HAP-1 (cell line): ENCODE results near the gene CNN3.
A peak's percentile ranks its signal among the peaks of the same experiment; 100 is the strongest.

Experiments used
- DNase-seq, 2 experiments: peaks; one replicate each; pipeline ENCODE4 v3.0.0-alpha.2; 2016 to 2020; ENCODE audit warnings: low spot score in 2 of 2
- H3K27me3 ChIP-seq: fragments of 250-450 bp; sonication (Bioruptor Pico); 2 replicates; pipeline ENCODE4 v1.5.1; 2020; ENCODE audit warnings: low read depth, mild to moderate bottlenecking, moderate library complexity
- H3K36me3 ChIP-seq: fragments of 250-450 bp; sonication (Bioruptor Pico); replicated peaks from 2 replicates; pipeline ENCODE4 v1.5.1; 2020; ENCODE audit warnings: mild to moderate bottlenecking
- H3K4me1 ChIP-seq: fragments of 250-450 bp; sonication (Bioruptor Pico); 2 replicates; pipeline ENCODE4 v1.5.1; 2020; ENCODE audit warnings: mild to moderate bottlenecking
- H3K4me3 ChIP-seq: fragments of 250-450 bp; sonication (Bioruptor Pico); 2 replicates; pipeline ENCODE4 v1.5.1; 2020; ENCODE audit warnings: mild to moderate bottlenecking, moderate library complexity
- H3K9me3 ChIP-seq: fragments of 250-450 bp; sonication (Bioruptor Pico); 2 replicates; pipeline ENCODE4 v1.5.1; 2020; ENCODE audit warnings: mild to moderate bottlenecking, moderate library complexity
- in situ Hi-C: fragments of 300-500 bp; cut with MboI; formaldehyde crosslinking; loops from 3 replicates; pipeline ENCODE4 v1.14.3; 2020; ENCODE audit warnings: low sequenced_read_pairs, inconsistent platforms, mixed read lengths

The CNN3 gene

DNA sequence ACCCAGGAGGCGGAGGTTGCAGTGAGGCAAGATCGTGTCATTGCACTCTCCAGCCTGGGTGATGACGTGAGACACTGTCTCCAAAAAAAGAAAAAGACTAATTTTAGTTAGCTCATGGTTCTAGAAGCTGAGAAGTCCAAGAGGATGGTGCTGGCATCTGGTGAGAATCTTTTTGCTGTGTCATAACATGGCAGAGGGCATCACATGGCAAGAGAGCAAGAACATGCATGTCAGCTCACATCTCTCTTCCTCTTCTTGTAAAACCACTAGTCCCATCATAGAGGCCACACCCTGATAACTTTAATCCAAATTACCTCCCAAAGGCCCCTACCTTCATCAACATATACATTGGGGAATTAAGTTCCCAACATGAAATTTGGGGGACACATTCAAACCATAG is 13.8 kb upstream of the CNN3 start:
- Histone ChIP-seq H3K4me3 (no peak overlapping the region), H3K9me3 (no peaks in the 10 kb centered on the region), H3K27me3 (no peaks in the 10 kb centered on the region), H3K36me3 (no peaks in the 10 kb centered on the region), H3K4me1 (peaks cover 39% of the 10 kb centered on the region)
- in situ Hi-C loops, result no loop called here
- no peak for DNase-seq

- Histone ChIP-seq H3K36me3 (no peaks in the 10 kb centered on the region), H3K4me3 (no peak overlapping the region), H3K9me3 (no peaks in the 10 kb centered on the region), H3K27me3 (no peaks in the 10 kb centered on the region), H3K4me1 (peaks cover 57% of the 10 kb centered on the region)
- in situ Hi-C loops, result no loop called here
- no peak for DNase-seq
Measured at GRCh38 chr1:94937820-94938219, 10.9 kb upstream of the CNN3 start.

GRCh38 chr1:94936861-94937620 is 10.1 kb upstream of the CNN3 start:
- in situ Hi-C loops, result no loop called here
- peak; percentile 61 to 100 for DNase-seq
- H3K4me1 ChIP-seq, result peaks cover 57% of the 10 kb centered on the region

GRCh38 chr1:94935476-94935875 is 8.6 kb upstream of the CNN3 start:
- no peak for DNase-seq
- peaks cover 62% of the 10 kb centered on the region for H3K4me1 ChIP-seq

More at GRCh38 chr1:94936861-94937620, 10.1 kb upstream of the CNN3 start:
- no peak overlapping the region for H3K4me3 ChIP-seq
- no peaks in the 10 kb centered on the region for H3K27me3 ChIP-seq
- H3K36me3 ChIP-seq, result no peaks in the 10 kb centered on the region
- H3K9me3 ChIP-seq, result no peaks in the 10 kb centered on the region

DNA sequence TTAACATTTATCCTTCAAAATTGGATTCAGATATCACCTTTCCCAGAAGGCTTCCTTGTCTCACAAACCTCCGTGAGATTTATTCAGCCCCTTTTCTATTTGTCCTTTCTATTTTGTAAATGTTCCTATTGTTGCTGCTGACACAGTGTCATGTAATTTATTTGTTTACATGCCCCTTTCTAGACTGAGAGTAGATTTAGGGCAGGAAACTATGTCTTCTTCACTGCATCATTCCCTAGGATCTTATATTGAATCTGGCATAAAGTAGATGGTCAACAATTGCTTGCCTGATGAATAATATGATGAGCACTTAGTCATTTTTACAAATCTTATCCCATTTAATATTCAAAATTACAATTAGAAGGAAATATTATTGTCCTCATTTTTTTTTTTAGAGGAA is 8.1 kb upstream of the CNN3 start:
- DNase-seq, result no peak
- in situ Hi-C loops, result no loop called here
- Histone ChIP-seq H3K27me3 (no peaks in the 10 kb centered on the region), H3K4me1 (peaks cover 59% of the 10 kb centered on the region), H3K9me3 (no peaks in the 10 kb centered on the region), H3K4me3 (no peak overlapping the region), H3K36me3 (no peaks in the 10 kb centered on the region)

More at GRCh38 chr1:94935476-94935875, 8.6 kb upstream of the CNN3 start:
- Histone ChIP-seq H3K36me3 (no peaks in the 10 kb centered on the region), H3K4me3 (no peak overlapping the region), H3K27me3 (no peaks in the 10 kb centered on the region), H3K9me3 (no peaks in the 10 kb centered on the region)
- in situ Hi-C loops, result no loop called here

DNA sequence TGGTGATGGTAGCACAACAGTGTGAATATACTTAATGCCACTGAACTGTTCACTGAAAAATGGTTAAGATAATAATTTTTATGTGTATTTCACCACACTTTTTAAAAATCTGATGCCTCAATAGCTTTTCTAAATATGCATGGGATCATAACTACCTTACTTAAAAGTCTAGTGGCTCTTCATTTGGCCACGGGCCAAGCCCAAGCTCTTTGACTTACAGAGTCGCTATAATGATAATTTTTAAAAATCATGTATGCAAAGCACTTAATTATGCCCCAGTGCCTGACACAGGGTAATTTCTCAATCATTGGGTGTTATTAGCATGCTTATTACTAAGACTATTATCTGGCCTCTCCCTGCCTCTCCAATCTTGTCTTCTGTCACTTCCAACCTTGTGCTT is 7.6 kb upstream of the CNN3 start:
- Histone ChIP-seq H3K4me3 (no peak overlapping the region), H3K36me3 (no peaks in the 10 kb centered on the region), H3K27me3 (no peaks in the 10 kb centered on the region), H3K9me3 (no peaks in the 10 kb centered on the region), H3K4me1 (peaks cover 60% of the 10 kb centered on the region)
- DNase-seq, result no peak
- in situ Hi-C loops, result no loop called here

GRCh38 chr1:94931254-94931841 is 4.4 kb upstream of the CNN3 start:
- peaks cover 53% of the 10 kb centered on the region for H3K4me1 ChIP-seq
- in situ Hi-C loops, result no loop called here
- H3K4me3 ChIP-seq, result no peak overlapping the region
- H3K27me3 ChIP-seq, result no peaks in the 10 kb centered on the region
- no peaks in the 10 kb centered on the region for H3K9me3 ChIP-seq
- H3K36me3 ChIP-seq, result no peaks in the 10 kb centered on the region
- DNase-seq, result no peak

DNA sequence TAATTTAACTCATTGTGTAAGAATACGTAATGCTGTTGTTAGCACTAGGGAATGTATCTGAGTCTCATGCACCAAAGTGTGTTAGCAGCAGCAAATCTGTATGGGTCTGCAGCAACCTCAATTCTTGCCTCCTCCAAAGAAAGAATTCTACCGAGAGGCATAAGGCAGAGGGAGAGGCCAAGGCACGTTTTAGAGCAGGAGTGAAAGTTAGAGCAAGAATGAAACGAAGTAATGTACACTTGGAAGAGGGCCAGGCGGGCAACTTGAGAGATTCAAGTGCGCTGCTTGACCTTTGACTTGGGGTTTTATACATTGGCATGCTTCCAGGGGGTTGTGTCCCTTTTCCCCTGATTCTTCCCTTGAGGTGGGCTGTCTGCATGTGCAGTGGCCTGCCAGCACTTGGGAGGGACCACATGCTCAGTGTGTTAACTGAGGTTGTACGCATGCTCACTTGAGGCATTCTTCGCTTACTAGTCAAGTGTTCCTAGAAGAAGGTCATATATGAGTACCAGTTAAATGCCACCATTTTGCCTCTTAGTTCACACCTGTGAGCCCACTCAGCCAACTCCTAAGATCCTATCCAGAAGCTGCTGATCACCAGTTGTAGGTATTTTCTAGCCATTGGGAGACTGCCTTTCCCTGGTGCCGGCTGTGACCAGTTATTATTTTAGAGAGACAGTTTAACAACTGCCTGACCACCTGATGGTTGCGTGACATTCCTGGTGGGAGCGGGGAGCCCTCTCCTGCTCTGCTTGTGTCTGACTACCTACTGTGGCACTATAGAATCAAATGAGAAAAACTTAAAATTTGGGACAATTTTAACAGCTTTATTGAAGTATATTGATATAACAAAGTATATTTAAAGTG is 2.7 kb upstream of the CNN3 start:
- peak overlapping the region; percentile 80 for H3K4me3 ChIP-seq
- in situ Hi-C loops, result loop anchor here (10.0 kb wide), 1 partner anchor 75 kb away; no protein-coding TSS in a partner anchor

DNA sequence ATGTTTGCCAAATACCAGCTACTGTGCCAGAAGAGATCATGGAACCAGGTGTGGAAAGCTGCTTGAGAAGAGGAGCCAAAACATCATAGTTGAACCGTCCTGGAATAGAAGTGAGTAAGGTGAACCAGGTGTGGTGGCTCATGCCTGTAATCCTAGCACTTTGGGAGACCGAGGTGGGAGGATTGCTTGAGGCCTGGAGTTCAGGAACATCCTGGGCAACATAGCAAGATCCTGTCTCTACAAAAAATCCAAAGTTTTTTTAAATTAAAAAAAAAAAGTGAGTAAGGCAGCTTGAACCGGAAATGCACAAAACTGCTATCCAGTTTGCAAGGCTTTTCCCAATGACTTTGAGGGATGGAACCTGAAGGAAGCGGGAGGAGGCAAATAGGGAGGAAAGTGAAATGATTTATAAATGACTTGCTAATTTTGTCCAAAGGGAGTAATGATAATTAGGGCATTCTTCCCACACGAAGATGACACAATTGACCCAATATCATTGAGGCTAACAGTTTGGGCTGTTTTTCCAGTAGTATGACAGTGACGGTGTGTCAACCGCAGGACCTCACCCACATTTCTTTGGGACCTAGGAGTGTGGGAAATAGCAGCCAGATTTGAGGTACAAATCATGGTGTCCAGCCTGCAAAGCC is 1.5 kb upstream of the CNN3 start:
- Histone ChIP-seq H3K9me3 (no peaks in the 10 kb centered on the region), H3K27me3 (no peaks in the 10 kb centered on the region), H3K4me3 (peak overlapping the region; percentile 80), H3K4me1 (peaks cover 41% of the 10 kb centered on the region), H3K36me3 (peaks cover 3% of the 10 kb centered on the region; the same call in 1 of the 2 replicates)
- in situ Hi-C loops, result loop anchor here (10.0 kb wide), 1 partner anchor 74 kb away; no protein-coding TSS in a partner anchor
- DNase-seq, result no peak

More for the DNA sequence above, 2.7 kb upstream of the CNN3 start:
- DNase-seq, result peak in 1 of 2 experiments; percentile 26
- H3K9me3 ChIP-seq, result no peaks in the 10 kb centered on the region
- H3K4me1 ChIP-seq, result peaks cover 38% of the 10 kb centered on the region
- H3K36me3 ChIP-seq, result 0 out of 2 replicates have a peak, but pooled peaks cover 3% of the 10 kb centered on the region
- H3K27me3 ChIP-seq, result no peaks in the 10 kb centered on the region

DNA sequence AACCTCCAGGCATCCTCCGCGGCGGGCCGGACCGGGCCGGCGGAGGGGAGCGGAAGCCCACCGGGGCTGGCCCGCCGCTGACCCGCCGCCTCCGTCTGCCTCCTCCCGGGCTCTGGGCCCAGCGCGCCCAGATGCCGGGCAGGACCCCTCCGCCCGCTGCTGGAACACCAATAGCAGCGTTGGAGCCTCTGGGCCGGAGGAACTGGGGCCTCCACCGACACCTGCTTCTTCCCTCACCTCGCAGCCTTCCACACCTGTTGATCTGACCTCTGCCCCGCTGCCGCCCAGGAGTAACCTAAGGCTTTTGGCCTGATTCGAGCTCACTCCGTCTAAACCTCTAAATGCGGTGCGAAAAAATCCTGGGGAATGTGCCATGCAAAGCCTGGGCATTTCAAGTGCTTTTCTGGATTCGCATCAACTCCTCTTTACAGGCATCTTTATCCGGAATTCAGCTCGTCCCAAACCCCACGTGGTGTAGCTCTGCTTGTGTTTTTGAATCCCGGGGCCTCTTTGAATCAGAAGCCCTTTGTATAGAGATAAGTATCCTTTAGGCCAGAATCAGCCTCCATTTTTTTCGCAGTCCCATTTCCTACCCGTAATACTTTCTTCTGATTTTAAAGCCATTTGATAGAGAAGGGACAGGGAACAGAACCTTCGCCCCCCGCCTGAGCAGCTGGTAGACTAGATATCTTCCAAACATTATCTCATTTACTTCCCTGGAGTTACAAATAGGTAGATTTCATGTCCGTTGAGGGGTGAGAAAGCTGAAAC is 680 bp upstream of the CNN3 start:
- in situ Hi-C loops, result loop anchor here (10.0 kb wide), 1 partner anchor 73 kb away; no protein-coding TSS in a partner anchor
- Histone ChIP-seq H3K4me3 (peak overlapping the region; percentile 80), H3K27me3 (no peaks in the 10 kb centered on the region), H3K4me1 (peaks cover 47% of the 10 kb centered on the region), H3K36me3 (peaks cover 3% of the 10 kb centered on the region; the same call in 1 of the 2 replicates), H3K9me3 (no peaks in the 10 kb centered on the region)
- peak; percentile 65 to 72 for DNase-seq

DNA sequence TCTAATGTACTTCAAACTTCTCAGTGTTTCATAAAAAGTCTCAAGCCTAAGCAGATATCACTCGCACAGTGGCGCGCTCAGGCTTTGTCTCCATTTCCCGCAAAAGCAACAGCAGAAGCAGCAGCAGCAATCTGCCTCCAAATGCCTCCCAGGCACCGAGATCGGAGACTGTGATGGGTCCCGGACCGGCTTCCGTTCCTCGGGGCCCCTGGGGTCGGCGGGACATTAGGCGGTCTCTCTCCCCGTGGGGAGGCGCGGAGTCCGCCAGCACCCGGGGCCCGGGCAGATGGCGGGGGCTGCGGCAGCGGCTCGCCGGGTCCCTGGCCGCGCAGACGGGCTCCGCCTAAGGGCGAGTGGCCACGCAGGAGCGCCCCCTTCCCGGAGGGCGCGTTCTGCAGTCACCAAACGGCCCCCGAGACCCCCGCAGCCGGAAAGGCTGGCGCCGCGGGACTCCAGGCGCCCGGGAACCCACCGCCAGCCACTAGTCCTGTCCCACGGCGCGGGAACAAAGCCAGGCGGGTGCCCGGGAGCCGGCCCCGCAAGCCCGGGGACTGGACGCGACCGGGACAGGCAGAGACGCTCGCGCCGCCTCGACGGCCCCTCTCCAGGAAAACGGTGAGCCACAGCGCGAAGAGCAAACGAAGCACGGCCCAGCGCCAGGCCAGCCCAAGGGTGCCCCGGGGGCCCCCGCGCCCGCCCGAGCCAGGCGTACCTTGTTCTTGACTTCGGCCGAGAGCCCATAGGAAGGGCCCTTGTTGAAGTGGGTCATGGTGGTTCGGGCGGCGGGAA is 590 bp downstream of the CNN3 start:
- in situ Hi-C loops, result loop anchor here (10.0 kb wide), 1 partner anchor 72 kb away; no protein-coding TSS in a partner anchor
- peaks cover 49% of the 10 kb centered on the region for H3K4me1 ChIP-seq
- H3K4me3 ChIP-seq, result peak overlapping the region; percentile 80
- peaks cover 3% of the 10 kb centered on the region; the same call in 1 of the 2 replicates for H3K36me3 ChIP-seq
- no peaks in the 10 kb centered on the region for H3K9me3 ChIP-seq
- DNase-seq, result peak; percentile 43 to 72
- H3K27me3 ChIP-seq, result no peaks in the 10 kb centered on the region

- Histone ChIP-seq H3K36me3 (peaks cover 3% of the 10 kb centered on the region; the same call in 1 of the 2 replicates), H3K9me3 (no peaks in the 10 kb centered on the region), H3K4me1 (peaks cover 45% of the 10 kb centered on the region), H3K27me3 (no peaks in the 10 kb centered on the region), H3K4me3 (peak overlapping the region; percentile 80)
- in situ Hi-C loops, result loop anchor here (10.0 kb wide), 1 partner anchor 71 kb away; no protein-coding TSS in a partner anchor
- peak; percentile 92 to 93 for DNase-seq
Measured at GRCh38 chr1:94925561-94926125, 1.3 kb downstream of the CNN3 start.
